ENCODE data around the gene TCHHL1. TPM values are rescaled to one million over a fixed set of nuclear protein-coding genes. Genes with fewer than 3 reads are reported as not detected.

TCHHL1 gene
- total RNA-seq, 1 donor from 2014 or later = not detected

DNA sequence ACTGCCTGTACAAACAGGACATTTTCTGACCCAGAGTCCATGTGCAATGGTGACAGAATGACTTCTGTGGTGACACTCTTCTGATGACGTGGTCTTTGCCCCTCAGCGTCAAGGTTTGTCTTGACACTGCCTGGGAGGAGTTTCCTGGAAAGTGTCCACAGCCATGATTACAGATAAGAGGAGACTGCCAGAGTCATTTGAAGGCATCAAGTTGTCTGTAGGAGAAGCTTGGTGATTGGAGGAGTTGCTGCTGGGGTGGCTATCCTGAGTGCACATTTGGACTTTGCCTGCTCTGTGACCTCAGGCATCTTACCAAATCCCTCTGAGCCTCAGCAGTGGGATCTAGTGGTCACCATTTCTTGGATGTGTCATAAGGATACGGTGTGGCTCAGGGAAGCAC lies 17.7 kb downstream of the TCHHL1 start:
- TF ChIP-seq, protein P1, sequence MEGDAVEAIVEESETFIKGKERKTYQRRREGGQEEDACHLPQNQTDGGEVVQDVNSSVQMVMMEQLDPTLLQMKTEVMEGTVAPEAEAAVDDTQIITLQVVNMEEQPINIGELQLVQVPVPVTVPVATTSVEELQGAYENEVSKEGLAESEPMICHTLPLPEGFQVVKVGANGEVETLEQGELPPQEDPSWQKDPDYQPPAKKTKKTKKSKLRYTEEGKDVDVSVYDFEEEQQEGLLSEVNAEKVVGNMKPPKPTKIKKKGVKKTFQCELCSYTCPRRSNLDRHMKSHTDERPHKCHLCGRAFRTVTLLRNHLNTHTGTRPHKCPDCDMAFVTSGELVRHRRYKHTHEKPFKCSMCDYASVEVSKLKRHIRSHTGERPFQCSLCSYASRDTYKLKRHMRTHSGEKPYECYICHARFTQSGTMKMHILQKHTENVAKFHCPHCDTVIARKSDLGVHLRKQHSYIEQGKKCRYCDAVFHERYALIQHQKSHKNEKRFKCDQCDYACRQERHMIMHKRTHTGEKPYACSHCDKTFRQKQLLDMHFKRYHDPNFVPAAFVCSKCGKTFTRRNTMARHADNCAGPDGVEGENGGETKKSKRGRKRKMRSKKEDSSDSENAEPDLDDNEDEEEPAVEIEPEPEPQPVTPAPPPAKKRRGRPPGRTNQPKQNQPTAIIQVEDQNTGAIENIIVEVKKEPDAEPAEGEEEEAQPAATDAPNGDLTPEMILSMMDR (IDR thresholded peaks at IDR 0.05; ENCODE audit: partially characterized antibody, unreplicated experiment) = no peak
- no peak overlapping the region for H3K27ac Mint-ChIP-seq (ENCODE audit: unreplicated experiment)
- no peaks in the 10 kb centered on the region for H3K4me1 Mint-ChIP-seq (ENCODE audit: low read depth, unreplicated experiment)
- no peak for DNase-seq
- no peaks in the 10 kb centered on the region for H3K36me3 Mint-ChIP-seq (ENCODE audit: unreplicated experiment)
- H3K27me3 Mint-ChIP-seq (ENCODE audit: unreplicated experiment) = peaks cover 2% of the 10 kb centered on the region
- H3K9me3 Mint-ChIP-seq (ENCODE audit: unreplicated experiment) = no peaks in the 10 kb centered on the region
- no peak overlapping the region for H3K4me3 Mint-ChIP-seq (ENCODE audit: unreplicated experiment)

DNA sequence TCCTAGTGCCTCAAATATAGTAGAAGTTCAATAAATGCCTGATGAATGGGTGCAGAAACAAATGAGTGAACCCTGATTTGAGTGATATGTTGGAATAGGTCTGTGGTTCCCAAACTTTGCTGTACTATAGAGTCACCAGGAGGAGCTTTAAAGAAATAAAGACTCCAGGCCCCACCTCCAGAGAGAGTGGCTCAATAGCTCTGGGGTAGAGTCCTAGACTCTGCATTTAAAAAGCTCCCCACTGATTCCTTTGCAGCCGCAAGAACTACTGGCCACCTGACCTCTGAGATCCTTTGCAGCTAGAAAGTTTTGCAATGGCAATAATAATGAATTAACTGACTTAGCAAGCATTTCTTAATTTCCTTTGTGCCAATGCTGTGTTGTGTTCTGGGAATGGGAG lies 20.9 kb downstream of the TCHHL1 start:
- H3K4me1 Mint-ChIP-seq (ENCODE audit: low read depth, unreplicated experiment) = no peaks in the 10 kb centered on the region
- H3K27ac Mint-ChIP-seq (ENCODE audit: unreplicated experiment) = no peak overlapping the region
- no peak overlapping the region for H3K4me3 Mint-ChIP-seq (ENCODE audit: unreplicated experiment)
- H3K27me3 Mint-ChIP-seq (ENCODE audit: unreplicated experiment) = peaks cover 2% of the 10 kb centered on the region
- TF ChIP-seq, protein P1 (IDR thresholded peaks at IDR 0.05; ENCODE audit: partially characterized antibody, unreplicated experiment) = no peak
- DNase-seq = no peak
- H3K9me3 Mint-ChIP-seq (ENCODE audit: unreplicated experiment) = no peaks in the 10 kb centered on the region
- H3K36me3 Mint-ChIP-seq (ENCODE audit: unreplicated experiment) = no peaks in the 10 kb centered on the region

DNA sequence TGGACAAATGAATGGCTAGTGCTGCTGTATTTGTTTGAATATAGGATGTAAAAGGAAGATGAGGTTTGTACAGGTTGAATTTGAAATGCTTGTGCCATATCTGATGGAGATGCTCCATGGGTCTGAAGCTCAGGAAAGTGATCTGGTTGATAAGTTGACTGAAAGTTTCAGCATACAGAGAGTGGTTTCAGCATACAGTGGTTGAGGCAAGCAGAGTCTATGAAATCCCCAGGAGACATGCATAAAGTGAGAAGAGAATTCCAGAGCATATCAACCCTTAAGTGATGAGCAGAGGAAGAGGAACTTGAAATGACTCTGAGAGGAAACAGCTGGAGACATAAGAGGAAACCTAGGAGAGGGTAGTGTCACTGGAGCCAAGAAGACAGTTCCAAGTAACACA lies 21.7 kb downstream of the TCHHL1 start:
- no peaks in the 10 kb centered on the region for H3K9me3 Mint-ChIP-seq (ENCODE audit: unreplicated experiment)
- H3K36me3 Mint-ChIP-seq (ENCODE audit: unreplicated experiment) = no peaks in the 10 kb centered on the region

DNA sequence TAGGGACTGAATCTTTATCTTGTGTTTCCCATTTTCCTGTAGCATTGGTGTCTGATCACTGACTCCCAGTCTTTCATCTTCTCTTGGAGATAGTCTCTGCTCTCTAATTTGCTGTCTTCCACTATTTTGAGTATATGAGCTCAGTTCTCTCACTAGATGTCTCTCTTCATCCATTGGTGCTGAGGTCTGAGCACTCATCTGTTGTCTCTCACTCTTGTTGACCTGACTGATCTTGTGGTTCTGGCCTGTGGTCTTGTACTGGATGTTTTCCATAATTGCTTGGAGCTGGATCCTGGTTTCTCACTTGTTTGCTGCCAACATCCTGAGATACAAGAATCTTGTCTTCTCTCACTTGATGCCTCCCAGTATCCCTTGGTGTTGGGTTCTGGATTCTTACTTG lies 26.9 kb downstream of the TCHHL1 start:
- Mint-ChIP-seq H3K4me3 (ENCODE audit: unreplicated experiment) (no peak overlapping the region), H3K27ac (ENCODE audit: unreplicated experiment) (no peak overlapping the region), H3K4me1 (ENCODE audit: low read depth, unreplicated experiment) (no peaks in the 10 kb centered on the region), H3K9me3 (ENCODE audit: unreplicated experiment) (no peaks in the 10 kb centered on the region), H3K27me3 (ENCODE audit: unreplicated experiment) (no peaks in the 10 kb centered on the region), H3K36me3 (ENCODE audit: unreplicated experiment) (no peaks in the 10 kb centered on the region)
- TF ChIP-seq, protein P1 (IDR thresholded peaks at IDR 0.05; ENCODE audit: partially characterized antibody, unreplicated experiment) = no peak
- DNase-seq = no peak

More for the DNA sequence above, 21.7 kb downstream of the TCHHL1 start:
- no peak for DNase-seq
- Mint-ChIP-seq H3K27ac (ENCODE audit: unreplicated experiment) (no peak overlapping the region), H3K4me3 (ENCODE audit: unreplicated experiment) (no peak overlapping the region), H3K27me3 (ENCODE audit: unreplicated experiment) (peaks cover 2% of the 10 kb centered on the region), H3K4me1 (ENCODE audit: low read depth, unreplicated experiment) (no peaks in the 10 kb centered on the region)
- TF ChIP-seq, protein P1 (IDR thresholded peaks at IDR 0.05; ENCODE audit: partially characterized antibody, unreplicated experiment) = no peak

DNA sequence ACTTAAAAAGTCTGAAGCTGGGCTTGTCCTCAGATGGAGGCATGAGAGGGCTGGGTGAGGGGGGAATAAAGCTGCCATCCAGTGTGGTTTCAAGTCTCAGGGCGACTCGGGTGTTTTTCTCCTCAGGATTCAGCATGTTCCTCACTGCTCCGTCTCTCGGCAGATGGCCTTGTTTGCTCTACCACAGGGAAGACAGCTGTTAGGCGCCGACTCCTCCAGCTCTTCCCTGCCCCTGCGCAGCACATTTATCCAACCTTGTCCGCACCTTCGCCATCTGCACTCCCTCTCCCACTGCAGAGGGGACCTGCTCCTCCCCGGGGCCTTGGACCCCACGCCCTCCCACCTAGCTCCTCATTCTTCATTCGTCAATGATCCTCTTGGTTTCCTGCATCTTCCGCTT lies 35.5 kb downstream of the TCHHL1 start:
- DNase-seq = peak; percentile 41
- Mint-ChIP-seq H3K9me3 (ENCODE audit: unreplicated experiment) (peaks cover 9% of the 10 kb centered on the region), H3K4me1 (ENCODE audit: low read depth, unreplicated experiment) (peaks cover 21% of the 10 kb centered on the region), H3K27ac (ENCODE audit: unreplicated experiment) (peak overlapping the region; percentile 79), H3K27me3 (ENCODE audit: unreplicated experiment) (peaks cover 7% of the 10 kb centered on the region), H3K4me3 (ENCODE audit: unreplicated experiment) (peak overlapping the region; percentile 74), H3K36me3 (ENCODE audit: unreplicated experiment) (no peaks in the 10 kb centered on the region)
- TF ChIP-seq, protein P1 (IDR thresholded peaks at IDR 0.05; ENCODE audit: partially characterized antibody, unreplicated experiment) = no peak

All from glutamatergic neuron (in vitro differentiated cells).